Stomach (tissue), 9 donors: ENCODE measurements around the gene POLR3K. TPM values are rescaled to one million over a fixed set of nuclear protein-coding genes. Genes with fewer than 3 reads are reported as not detected.
A peak's percentile ranks its signal among the peaks of the same experiment; 100 is the strongest.

Source experiments
- DNase-seq, 2 donors: peaks; one replicate each; pipeline versions ENCODE4 v3.0.0 to v3.0.0-alpha.2; 2013 to 2019
- H3K27ac ChIP-seq, 5 donors: fragments of 200-600 bp in 4 of 5; sonication (generic) in 4 of 5; one replicate each; pipeline ENCODE4 v1.5.1; 2013 to 2019; ENCODE audit warnings: mild to moderate bottlenecking in 1 of 5, moderate library complexity in 1 of 5
- H3K27me3 ChIP-seq, 3 donors: fragments of 200-600 bp; sonication (generic); one replicate each; pipeline ENCODE4 v1.5.1; 2017 to 2019; ENCODE audit warnings: mixed run types in 1 of 3
- H3K36me3 ChIP-seq, 4 donors: fragments of 200-600 bp; sonication (generic); 1 replicate in 3 of 4; 2 replicates in 1 of 4; pipeline ENCODE4 v1.5.1; 2016 to 2019
- H3K4me1 ChIP-seq, 4 donors: fragments of 200-600 bp; sonication (generic); one replicate each; pipeline ENCODE4 v1.5.1; 2016 to 2019
- H3K4me3 ChIP-seq, 4 donors: fragments of 200-600 bp; sonication (generic) in 3 of 4; one replicate each; pipeline ENCODE4 v1.5.1; 2016 to 2019; ENCODE audit warnings: mild to moderate bottlenecking in 1 of 4
- H3K9me3 ChIP-seq, 4 donors: fragments of 200-600 bp; sonication (generic); one replicate each; pipeline ENCODE4 v1.5.1; 2016 to 2019
- EP300 ChIP-seq: sonication (generic); formaldehyde crosslinking; IDR thresholded peaks from one replicate; pipeline ENCODE4 v1.6.1; 2017; ENCODE audit warnings: antibody characterized with exemption
- POLR2A ChIP-seq, 4 donors: fragments of 450-650 bp; IDR thresholded peaks; one replicate each; pipeline ENCODE4 v1.6.1; 2016; ENCODE audit warnings: antibody characterized with exemption in 4 of 4, control low read depth in 2 of 4, mild to moderate bottlenecking in 1 of 4, moderate library complexity in 1 of 4
- POLR2AphosphoS5 ChIP-seq, 3 donors: sonication (generic); formaldehyde crosslinking; IDR thresholded peaks; one replicate each; pipeline ENCODE4 v1.6.1; 2016; ENCODE audit warnings: antibody characterized with exemption in 3 of 3
- WGBS, 5 donors: extraction: QIAGEN DNeasy Blood & Tissue Kit in 3 of 5; methylation state at CpG; one replicate each; pipeline versions ENCODE4 v1.1.5 to v1.1.7; 2013 to 2018; 5-methylcytosine and 5-hydroxymethylcytosine counted together
- intact Hi-C: fragments of 100-400 bp; cut with DNase I; formaldehyde crosslinking; loops from one replicate; pipeline ENCODE4 v1.15.1; 2023; ENCODE audit warnings: low total_unique reads
- polyA plus RNA-seq, 3 donors: library from polyadenylated mRNA; stranded (reverse); fragments of 200-250 nt; gene quantifications; one replicate each; pipeline ENCODE4 v1.2.3, GENCODE V29; 2013
- total RNA-seq, 5 donors: library from RNA; depleted of rRNA; stranded (reverse); fragments of >200 nt; gene quantifications; one replicate each; pipeline versions ENCODE4 v1.1.0 to v1.2.3, GENCODE V29; 2014 to 2016
- TF ChIP-seq, protein P1 (sequence below), 7 experiments: fragments of 450-650 bp in 4 of 7; fragments of 200-600 bp in 3 of 7; sonication (generic) in 3 of 7; IDR thresholded peaks; one replicate each; pipeline ENCODE4 v1.5.1; 2016 to 2019; ENCODE audit warnings: antibody characterized with exemption in 7 of 7, control low read depth in 2 of 7, mild to moderate bottlenecking in 1 of 7
- donor health status: healthy with polysubstance abuse.
- donor health status: Bipolar disorder and iron deficiency.
- donor health status: healthy.

The POLR3K gene
- total and polyA plus RNA-seq, 8 donors, result 2.2 to 13.3 (median 8.1) TPM; not detected in 2

DNA sequence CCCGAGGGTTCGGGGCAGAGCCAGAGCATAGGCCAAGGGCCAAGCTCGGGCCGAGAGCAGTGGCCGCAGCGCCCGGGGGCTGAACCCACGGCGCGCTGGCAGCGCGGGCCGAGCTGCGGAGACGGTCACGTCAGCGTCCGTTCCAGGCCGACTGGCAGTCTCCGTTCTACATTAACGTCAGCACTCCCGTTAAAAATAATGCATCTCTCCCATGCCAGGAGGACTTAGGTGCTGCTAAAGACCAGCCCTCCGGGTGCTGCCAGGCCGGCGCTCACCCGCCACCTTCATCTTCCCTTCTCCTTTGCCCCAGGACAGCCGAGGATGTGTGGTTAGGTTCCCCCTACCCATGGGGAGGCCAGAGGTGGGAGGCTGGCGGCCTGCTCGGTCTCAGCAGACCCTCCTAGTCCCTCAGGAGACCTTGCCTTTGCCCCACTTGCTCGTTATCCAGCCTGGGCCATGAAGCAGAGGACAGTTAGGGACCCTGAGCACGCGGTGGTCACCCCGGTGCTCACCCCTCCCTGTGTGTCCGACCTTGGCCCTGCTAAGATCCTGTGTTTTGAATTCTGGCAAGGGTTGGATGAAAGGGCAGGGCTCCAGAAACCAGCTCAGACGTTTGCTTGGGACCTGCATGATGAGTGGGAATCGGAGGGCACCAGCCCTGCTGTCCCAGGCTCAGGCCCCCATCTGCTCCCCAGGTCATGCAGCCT lies 25.2 kb upstream of the POLR3K start:
- H3K36me3 ChIP-seq, result peaks cover 0 to 31% (median 28%) of the 10 kb centered on the region in 4 donors
- peak overlapping the region; percentile 70 to 91 (median 74) for H3K4me3 ChIP-seq
- 5 to 7% (median 6%) methylated on average over 13 to 36 of the region's 36 CpGs for WGBS, 5 donors
- H3K4me1 ChIP-seq, result peaks cover 34 to 67% (median 55%) of the 10 kb centered on the region in 4 donors
- H3K27me3 ChIP-seq, result peaks cover 0 to 2% (median 0%) of the 10 kb centered on the region in 3 donors
- peak overlapping the region; percentile 87 to 96 (median 95) for H3K27ac ChIP-seq
- no peaks in the 10 kb centered on the region for H3K9me3 ChIP-seq
- intact Hi-C loops, result no loop called here
- TF ChIP-seq POLR2AphosphoS5 (IDR thresholded peaks at IDR 0.05), result no peak
- TF ChIP-seq EP300, result no peak
- no peak for TF ChIP-seq POLR2A (IDR thresholded peaks at IDR 0.05)
- TF ChIP-seq, protein P1, sequence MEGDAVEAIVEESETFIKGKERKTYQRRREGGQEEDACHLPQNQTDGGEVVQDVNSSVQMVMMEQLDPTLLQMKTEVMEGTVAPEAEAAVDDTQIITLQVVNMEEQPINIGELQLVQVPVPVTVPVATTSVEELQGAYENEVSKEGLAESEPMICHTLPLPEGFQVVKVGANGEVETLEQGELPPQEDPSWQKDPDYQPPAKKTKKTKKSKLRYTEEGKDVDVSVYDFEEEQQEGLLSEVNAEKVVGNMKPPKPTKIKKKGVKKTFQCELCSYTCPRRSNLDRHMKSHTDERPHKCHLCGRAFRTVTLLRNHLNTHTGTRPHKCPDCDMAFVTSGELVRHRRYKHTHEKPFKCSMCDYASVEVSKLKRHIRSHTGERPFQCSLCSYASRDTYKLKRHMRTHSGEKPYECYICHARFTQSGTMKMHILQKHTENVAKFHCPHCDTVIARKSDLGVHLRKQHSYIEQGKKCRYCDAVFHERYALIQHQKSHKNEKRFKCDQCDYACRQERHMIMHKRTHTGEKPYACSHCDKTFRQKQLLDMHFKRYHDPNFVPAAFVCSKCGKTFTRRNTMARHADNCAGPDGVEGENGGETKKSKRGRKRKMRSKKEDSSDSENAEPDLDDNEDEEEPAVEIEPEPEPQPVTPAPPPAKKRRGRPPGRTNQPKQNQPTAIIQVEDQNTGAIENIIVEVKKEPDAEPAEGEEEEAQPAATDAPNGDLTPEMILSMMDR (IDR thresholded peaks at IDR 0.05), result no peak
- peak in 1 of 2 donors; percentile 69 for DNase-seq

DNA sequence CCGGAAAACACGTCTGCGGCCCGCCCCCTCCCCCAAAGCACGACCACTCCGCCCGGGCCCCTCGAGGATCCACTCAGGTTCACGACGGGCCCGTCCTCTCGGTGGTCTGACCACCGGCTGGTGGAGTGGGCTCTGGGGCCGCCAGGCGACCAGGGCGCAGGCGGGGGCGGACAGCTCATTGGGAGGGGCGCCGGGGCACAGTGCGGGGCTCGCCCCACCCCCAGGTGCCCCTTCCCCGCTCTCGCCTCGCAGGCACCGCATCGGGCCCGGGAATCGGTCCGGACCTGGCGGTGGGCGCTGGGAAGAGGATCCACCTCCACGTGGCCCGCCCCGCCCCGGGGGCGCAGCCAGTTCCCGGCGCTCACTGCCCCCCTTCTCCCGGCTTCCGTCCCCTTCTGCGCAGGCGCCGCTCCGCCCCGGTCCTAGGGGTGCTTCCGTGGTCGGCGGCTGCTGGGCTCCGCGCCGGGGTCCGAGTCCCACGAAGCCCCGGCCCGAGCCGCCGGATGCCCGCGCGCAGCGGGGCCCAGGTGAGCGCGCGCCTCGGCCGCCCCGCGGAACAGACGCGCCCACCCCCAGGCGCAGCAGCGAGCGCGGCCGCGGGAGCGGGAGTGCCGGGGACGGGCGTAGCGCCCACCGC lies 24.5 kb upstream of the POLR3K start, which contains the start of gene MPG:
MPG (plus strand) TSS at position 419 of the 637 bp plus-strand sequence; CDS start at position 504, 85 bp downstream.
- peaks cover 0 to 8% (median 0%) of the 10 kb centered on the region in 3 donors for H3K27me3 ChIP-seq
- DNase-seq, result peak; percentile 87 to 95
- no peaks in the 10 kb centered on the region for H3K9me3 ChIP-seq
- H3K27ac ChIP-seq, result peak within 1 kb of the TSS; percentile 87 to 96 (median 95)
- H3K4me3 ChIP-seq, result peak within 1 kb of the TSS; percentile 70 to 91 (median 74)
- peaks cover 34 to 67% (median 61%) of the 10 kb centered on the region in 4 donors for H3K4me1 ChIP-seq
- intact Hi-C loops, result no loop called here
- peak; percentile 46 to 92 (median 86) for TF ChIP-seq POLR2AphosphoS5 (IDR thresholded peaks at IDR 0.05)
- no peak for TF ChIP-seq POLR2A (IDR thresholded peaks at IDR 0.05)
- peaks cover 0 to 27% (median 23%) of the 10 kb centered on the region in 4 donors for H3K36me3 ChIP-seq
- 0 to 1% (median 0%) methylated on average over 25 to 83 of the region's 83 CpGs; no CpG with 5 or more reads in 1 of the 5 donors for WGBS, 5 donors

DNA sequence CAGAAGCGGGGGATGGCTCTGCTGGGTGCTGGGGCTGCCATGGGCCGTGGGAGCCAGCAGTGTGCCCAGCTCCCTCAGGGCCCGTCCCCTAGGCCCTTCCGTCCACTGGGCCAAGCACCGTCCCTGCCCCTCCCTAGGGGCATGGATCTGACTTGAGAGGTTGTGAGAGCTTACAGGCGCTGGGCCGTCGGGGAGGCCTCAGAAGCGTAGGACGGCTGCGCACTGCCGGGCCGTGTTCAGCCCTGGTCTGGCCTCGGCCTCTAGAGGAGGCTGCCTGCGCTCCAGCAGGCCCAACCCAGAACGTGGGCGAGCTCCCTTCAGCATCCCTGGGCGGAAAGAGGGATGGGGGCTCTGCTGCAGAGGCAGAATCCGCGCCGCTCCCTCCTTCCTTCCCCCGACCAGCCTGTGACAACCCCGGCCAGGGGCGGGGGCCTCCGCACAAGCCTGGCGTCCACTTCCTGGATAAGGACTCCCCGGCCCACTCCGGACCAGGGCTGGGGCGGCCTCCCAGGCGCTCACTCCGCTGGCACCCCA lies 23.9 kb upstream of the POLR3K start:
- Histone ChIP-seq H3K36me3 (peaks cover 0 to 21% (median 19%) of the 10 kb centered on the region in 4 donors), H3K9me3 (no peaks in the 10 kb centered on the region), H3K4me3 (peak overlapping the region; percentile 70 to 91 (median 74)), H3K4me1 (peaks cover 34 to 69% (median 65%) of the 10 kb centered on the region in 4 donors), H3K27ac (peak overlapping the region; percentile 87 to 96 (median 95)), H3K27me3 (peaks cover 0 to 13% (median 0%) of the 10 kb centered on the region in 3 donors)
- TF ChIP-seq EP300 (no peak), POLR2A (IDR thresholded peaks at IDR 0.05) (no peak), POLR2AphosphoS5 (IDR thresholded peaks at IDR 0.05) (no peak)
- TF ChIP-seq, protein P1 (IDR thresholded peaks at IDR 0.05), result no peak
- 3 to 13% (median 12%) methylated on average over 6 to 31 of the region's 31 CpGs for WGBS, 5 donors
- intact Hi-C loops, result no loop called here
- DNase-seq, result peak; percentile 39 to 87

DNA sequence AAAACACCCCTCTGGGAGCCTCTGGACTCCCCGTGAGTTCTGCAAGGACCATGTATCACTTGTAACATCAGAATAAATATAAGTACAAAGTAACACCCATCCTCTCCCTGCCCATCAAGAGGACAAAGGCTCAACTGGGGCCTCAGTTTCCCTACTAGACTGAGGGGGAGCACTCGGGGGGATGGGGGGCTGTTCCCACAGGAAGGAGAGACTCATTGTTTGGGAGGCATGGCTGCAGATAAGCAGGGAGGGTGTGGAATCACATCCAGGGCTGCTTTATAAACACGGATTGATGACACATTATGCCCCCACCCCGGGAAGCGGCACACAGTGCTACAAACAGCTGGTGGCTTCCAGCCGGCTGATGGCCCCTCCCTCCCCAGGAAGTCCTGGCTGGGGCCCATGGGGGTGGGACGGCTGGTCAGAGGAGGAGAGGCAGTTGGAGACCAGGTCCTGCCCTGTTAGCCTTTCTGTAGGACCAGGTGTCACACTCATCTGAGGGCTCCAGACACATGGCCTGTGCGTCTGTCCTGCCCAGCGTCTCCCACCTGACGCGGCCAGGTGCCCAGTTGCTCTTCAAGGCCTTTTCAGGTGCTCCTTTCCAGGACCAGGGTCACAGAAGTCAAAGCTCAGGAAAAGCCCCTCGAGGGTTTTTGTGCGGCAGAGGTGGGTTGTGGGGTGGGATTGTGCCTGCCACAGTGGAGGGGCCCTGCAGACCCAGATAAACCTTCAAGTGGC lies 23.3 kb upstream of the POLR3K start:
- peaks cover 34 to 69% (median 67%) of the 10 kb centered on the region in 4 donors for H3K4me1 ChIP-seq
- peak overlapping the region in 3 of 4 donors; percentile 71 to 91 (median 76) for H3K4me3 ChIP-seq
- intact Hi-C loops, result no loop called here
- H3K27ac ChIP-seq, result peak overlapping the region; percentile 87 to 96 (median 95)
- H3K9me3 ChIP-seq, result no peaks in the 10 kb centered on the region
- TF ChIP-seq POLR2AphosphoS5 (IDR thresholded peaks at IDR 0.05), result peak in 2 of 3 donors; percentile 27 to 60
- TF ChIP-seq, protein P1 (IDR thresholded peaks at IDR 0.05), result no peak
- peaks cover 0 to 20% (median 19%) of the 10 kb centered on the region in 4 donors for H3K36me3 ChIP-seq
- 11 to 36% (median 33%) methylated on average over 10 to 13 of the region's 13 CpGs for WGBS, 5 donors
- peaks cover 0 to 18% (median 0%) of the 10 kb centered on the region in 3 donors for H3K27me3 ChIP-seq
- peak; percentile 66 to 87 for DNase-seq
